GM18502 (cell line): ENCODE data around the gene CTPS1.

Source experiments
- ATAC-seq: cut with Tn5 transposase; IDR thresholded peaks from one replicate; pipeline ENCODE4 v1.9.1; 2021; ENCODE audit warnings: mild to moderate bottlenecking; ENCODE audit not compliant: unreplicated experiment, poor library complexity

Gene CTPS1

GRCh38 chr1:41020109-41020576 lies 40.6 kb downstream of the CTPS1 start:
- ATAC-seq: no peak

- ATAC-seq: no peak
Measured at GRCh38 chr1:41020654-41021053, 41.2 kb downstream of the CTPS1 start.

DNA sequence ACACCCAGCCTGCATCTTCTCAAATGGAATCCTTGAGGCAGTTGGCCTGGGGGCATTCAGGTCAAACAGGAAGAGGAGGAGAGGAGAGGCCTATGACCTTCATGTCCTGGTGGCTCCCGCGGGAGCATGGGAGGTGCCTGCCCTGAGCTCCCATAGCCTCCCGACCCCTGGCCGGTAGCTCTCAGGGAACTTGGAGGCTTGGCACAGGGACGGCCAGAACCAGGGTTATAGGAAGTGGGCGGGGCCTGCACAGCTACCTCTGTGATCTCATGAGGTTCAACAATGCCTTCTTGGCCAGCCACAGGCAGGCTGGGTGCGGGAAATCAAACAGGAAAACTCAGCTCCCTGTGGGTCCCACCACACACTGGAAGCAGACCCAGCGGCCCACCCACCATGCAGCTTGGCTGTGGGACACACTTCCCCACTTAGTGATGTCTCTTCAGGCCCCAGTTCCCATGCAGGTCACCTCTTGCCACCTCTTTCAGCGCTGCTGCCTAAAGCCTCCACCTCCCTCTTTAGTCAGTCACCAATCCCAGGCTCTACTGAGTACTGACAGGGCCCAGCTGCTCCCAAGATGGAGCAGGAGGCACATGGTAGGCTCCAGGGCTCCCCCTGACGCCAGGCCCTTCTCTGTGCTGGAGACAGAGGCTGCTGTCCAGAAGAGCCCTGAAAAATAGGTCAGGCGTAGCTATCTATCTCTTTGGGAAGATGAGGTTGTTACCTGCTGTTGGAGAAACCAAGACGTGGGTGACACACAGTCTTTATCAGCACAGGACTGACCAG lies 42.2 kb downstream of the CTPS1 start, which contains the start of gene SLFNL1:
Gene SLFNL1, minus strand, starts transcription at position 200 of the 783 bp plus-strand sequence. CDS start 1,065 bp downstream, outside the sequence.
- ATAC-seq: no peak

DNA sequence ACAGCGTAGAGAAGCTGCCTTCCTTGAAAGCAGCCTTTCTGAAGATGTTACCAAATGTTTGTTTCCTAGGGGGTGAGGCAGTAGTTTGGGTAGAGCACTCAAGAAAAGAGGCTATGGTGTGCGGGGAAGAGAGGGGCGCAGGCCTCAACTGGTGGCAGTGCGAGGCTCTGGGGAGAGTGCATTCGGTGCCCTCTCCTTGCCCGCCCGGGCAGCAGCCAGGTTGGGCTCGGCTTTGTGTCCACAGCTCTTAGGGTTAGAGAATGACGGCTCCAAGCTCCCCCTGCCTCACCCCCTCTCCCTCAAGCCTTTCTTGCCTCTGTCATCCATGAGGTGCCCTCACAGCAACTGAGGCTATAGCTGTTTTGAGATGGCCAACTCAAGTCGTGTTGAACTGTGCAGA lies 42.9 kb downstream of the CTPS1 start:
- no peak for ATAC-seq

GRCh38 chr1:41023279-41023990 lies 43.9 kb downstream of the CTPS1 start:
- ATAC-seq: no peak

DNA sequence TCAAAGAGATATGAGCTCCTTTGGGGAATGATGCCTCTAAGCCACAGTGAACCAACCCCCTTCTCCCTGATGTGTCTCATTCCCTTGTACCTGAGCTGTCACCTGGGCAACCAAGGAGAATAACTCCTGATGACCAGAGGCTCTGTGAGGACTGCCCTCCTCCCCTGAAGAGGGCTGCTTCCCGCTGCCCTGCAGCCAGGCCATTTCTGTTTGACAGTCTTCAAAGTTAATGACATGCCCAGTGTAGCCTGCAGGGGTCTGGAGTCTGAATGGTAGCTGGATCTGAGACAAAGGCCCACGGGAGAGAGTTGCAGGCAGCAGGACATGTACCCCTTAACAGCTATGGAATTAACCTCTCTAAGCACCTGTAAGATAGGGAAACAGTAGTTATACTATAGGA lies 45.5 kb downstream of the CTPS1 start:
- no peak for ATAC-seq

DNA sequence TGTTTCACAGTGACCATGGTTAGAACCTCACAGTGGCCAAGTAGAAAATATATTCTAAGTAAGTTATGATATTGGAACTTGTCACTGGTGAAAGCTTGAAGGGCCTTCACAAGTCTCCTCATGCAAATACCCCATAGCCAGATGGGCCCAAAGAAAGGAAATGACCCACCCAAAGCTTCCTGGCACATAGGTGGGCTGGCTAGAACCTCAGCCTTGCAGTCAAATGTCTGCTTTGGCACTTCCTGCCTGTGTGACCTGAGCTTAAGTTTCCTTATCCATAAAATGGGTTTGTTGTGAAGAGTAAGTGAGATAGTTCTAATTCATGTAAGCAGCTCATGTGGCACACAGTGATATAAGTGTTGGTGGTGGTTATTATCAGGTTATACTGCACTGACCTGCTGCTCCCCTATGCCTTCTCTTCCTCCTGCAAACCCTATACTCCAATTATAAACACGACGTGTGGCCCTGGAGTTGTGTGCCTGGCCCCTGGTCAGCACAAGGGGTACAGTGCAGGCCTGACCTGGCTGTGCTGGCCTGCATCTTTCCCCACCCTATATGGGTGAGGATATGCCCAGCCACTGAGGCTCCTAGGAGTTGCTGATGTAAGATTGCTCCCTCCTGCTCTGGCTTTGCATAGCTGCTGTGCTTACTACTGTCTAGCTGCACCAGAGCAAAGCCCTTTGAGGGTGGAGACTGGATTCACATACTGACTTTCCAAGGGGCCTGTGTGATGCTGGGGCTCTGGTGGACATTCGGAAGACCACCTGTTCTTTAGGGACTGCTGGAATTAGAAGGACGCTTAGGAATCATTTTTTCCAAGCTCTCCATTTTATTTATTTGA lies 46.7 kb downstream of the CTPS1 start:
- ATAC-seq: no peak

- no peak for ATAC-seq
Measured at GRCh38 chr1:41028034-41028642, 48.6 kb downstream of the CTPS1 start.

DNA sequence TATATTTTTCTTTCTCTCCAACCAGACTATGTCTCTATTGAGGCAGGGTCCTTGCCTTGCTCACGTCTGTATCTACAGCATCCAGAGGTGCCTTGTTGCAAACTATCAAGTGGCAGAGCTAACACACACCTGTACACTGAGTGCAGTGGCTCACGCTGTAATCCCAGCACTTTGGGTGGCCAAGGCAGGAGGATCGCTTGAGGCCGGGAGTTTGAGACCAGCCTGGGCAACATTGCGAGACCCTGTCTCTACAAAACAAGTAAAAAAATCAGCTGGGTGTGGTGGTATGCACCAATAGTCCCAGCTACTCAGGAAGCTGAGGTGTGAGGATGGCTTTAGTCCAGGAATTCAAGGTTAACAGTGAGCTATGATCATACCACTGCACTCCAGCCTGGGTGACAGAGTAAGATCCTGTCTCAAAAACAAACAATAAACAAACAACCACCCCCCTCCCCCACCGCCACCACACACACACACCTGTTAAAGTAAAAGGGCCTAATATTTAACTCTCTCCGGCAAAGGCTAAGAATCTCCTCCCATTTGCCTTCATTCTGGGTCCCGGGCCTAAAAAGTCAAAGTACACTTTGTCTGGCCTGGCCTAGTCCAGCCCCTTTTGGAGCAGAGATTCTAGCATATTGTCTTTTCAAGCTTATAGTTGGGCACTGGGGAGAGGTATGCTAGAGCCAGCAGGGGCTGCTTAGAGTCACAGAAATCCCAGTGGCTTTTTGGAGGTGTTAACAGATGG lies 51.5 kb downstream of the CTPS1 start:
- ATAC-seq: no peak

GRCh38 chr1:41032147-41032546 lies 52.7 kb downstream of the CTPS1 start:
- ATAC-seq: no peak

GRCh38 chr1:41033272-41033671 lies 53.8 kb downstream of the CTPS1 start:
- no peak for ATAC-seq

DNA sequence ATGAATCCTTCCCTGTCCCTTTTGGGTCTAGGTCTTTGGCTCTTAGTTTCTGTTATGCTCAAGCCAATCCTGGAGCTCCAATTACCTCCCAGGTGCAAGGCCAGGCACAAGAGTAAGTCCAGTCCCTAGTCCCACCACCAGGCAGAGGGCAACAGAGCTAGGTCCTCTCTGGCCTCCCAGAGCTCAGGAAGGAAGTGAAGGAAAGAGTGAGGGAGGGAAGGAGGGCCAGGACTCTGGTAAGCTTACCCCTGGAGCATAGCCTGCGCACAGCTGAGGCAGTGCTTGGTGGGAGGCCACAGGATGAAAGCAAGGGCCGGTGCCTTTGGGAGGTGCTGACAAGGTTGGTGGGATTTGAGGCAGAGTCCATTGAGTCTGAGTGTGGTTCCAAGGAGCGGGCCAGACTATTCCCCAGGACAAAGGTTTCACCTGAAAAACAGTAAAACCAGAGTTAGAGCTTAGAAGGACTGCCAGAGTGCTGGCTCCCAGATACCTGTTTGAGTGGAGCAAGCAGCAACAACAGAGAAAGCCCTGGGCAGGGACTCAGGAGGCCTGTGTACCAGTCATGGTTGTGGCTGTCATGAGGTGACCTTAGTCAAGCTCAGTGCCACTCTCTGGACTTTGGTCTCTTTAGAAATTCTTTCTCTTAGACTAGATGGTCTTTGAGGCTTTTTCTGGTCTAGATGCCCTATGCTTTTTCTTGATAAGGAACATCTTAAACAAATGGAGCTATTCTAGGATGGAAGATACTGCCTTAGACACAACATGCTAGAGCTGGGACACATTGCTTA lies 57.8 kb downstream of the CTPS1 start:
- no peak for ATAC-seq

DNA sequence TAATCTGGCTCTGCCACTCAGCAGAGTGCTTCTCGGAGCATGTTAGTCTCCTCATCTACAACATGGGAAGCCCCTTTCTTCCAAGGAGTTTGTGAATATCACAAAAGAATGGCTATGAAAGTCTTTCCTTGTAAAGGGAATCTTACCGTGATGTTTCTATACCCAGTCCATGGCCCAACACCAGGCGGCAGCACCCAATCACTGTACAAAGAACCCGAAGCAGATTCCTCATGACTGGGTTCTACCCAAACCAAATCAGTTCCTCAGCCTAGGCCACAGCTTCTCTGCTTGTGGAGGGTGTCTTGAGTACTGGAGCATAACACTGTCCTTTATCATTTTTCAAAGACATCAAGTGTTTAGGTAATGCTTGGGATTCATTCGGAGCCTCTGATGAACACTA lies 58.6 kb downstream of the CTPS1 start:
- ATAC-seq: no peak

GRCh38 chr1:41041614-41042270 lies 62.2 kb downstream of the CTPS1 start:
- no peak for ATAC-seq

- no peak for ATAC-seq
Measured at GRCh38 chr1:41044187-41044586, 64.7 kb downstream of the CTPS1 start.

DNA sequence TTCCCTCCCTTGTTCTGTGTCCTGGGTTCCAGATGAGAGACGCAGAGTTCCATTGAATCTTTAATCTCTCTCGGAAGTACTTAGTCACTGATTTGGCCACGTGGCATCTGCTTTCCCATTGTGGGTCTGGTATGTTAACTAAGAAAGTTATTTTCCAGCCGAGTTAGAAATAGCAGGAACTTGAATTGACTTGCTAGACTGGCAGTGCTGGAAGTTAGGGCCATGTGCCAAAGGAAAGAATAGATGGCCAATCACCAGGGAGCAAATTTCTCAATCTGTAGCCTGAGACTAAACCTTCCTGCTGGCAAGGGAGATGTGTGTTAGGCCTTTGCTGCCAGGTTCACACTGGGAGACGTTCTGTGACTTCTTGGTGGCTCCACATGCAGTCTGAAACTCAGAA lies 66.2 kb downstream of the CTPS1 start:
- ATAC-seq: no peak

- ATAC-seq: no peak
Measured at GRCh38 chr1:41046347-41046775, 66.9 kb downstream of the CTPS1 start.

GRCh38 chr1:41048540-41048939 lies 69.0 kb downstream of the CTPS1 start:
- no peak for ATAC-seq
